H1 (cell line): ENCODE results near the gene ELMO3. TPM values are rescaled to one million over a fixed set of nuclear protein-coding genes. Genes with fewer than 3 reads are reported as not detected.

Source experiments
- BACH1 ChIP-seq: IDR thresholded peaks from 2 replicates; pipeline ENCODE4 v1.6.1; 2012; ENCODE audit warnings: low read length, improper control_type of control experiment
- BCL11A ChIP-seq, 2 experiments: IDR thresholded peaks; one replicate each; pipeline ENCODE4 v1.6.1; 2011; ENCODE audit warnings: low read depth in 2 of 2, low read length in 2 of 2, mild to moderate bottlenecking in 2 of 2
- CHD7 ChIP-seq: fragments of 300-600 bp; sonication (generic); IDR thresholded peaks from 2 replicates; pipeline ENCODE4 v1.7.1; 2012; ENCODE audit warnings: low read length, moderate library complexity, mild to moderate bottlenecking, inconsistent platforms; ENCODE audit not compliant: insufficient replicate concordance
- JUN ChIP-seq: IDR thresholded peaks from 2 replicates; pipeline ENCODE4 v1.6.1; 2011; ENCODE audit warnings: low read depth, mild to moderate bottlenecking, improper control_type of control experiment, low read length
- KDM5A ChIP-seq: fragments of 200-600 bp; IDR thresholded peaks from 2 replicates; pipeline ENCODE4 v1.7.1; 2012; ENCODE audit warnings: mild to moderate bottlenecking, low read length, inconsistent platforms, mixed read lengths
- MAFK ChIP-seq: IDR thresholded peaks from 2 replicates; pipeline ENCODE4 v1.6.1; 2012; ENCODE audit warnings: low read depth, mild to moderate bottlenecking, improper control_type of control experiment, low read length
- SP1 ChIP-seq: IDR thresholded peaks from 2 replicates; pipeline ENCODE4 v1.6.1; 2011; ENCODE audit warnings: low read depth, low read length
- polyA plus RNA-seq, 7 experiments: library from polyadenylated mRNA; depleted of rRNA in 3 of 7; stranded (reverse) in 5 of 7; unstranded in 2 of 7; fragments of >200 nt in 5 of 7; fragments of 200-250 nt in 2 of 7; gene quantifications; 1 replicate in 5 of 7; 2 replicates in 1 of 7; 4 replicates in 1 of 7; pipeline versions ENCODE4 v1.2.1 to v1.2.3, GENCODE V29; 2011 to 2013; ENCODE audit warnings: missing spikeins in 2 of 7, mixed read lengths in 2 of 7
- total RNA-seq: library from RNA; stranded (reverse); fragmentation: NEBNext Ultra II Directional; extraction: Animal tissue kit (Norgen Biotek cat#: 25700); gene quantifications from 2 replicates; pipeline ENCODE4 v1.2.1, GENCODE V29; 2021

Gene ELMO3
- total and polyA plus RNA-seq, 2 of the 8 experiments (the other 6 are each of a cell fraction or from before 2014, with no cell fraction given) = 9.6 to 10.9 TPM

- TF ChIP-seq CHD7 (no peak), JUN (no peak), BCL11A (IDR thresholded peaks at IDR 0.05; ENCODE audit: low read depth in 2 of 2, low read length in 2 of 2) (no peak), BACH1 (no peak), MAFK (no peak), SP1 (no peak), KDM5A (no peak)
- TF ChIP-seq, all 59 proteins: peak for 0
Measured at GRCh38 chr16:67202956-67203493, 4.1 kb downstream of the ELMO3 start (continued).
